ENCODE measurements around the gene CAPN3.

CAPN3 gene

GRCh38 chr15:42349186-42349585 lies 10.1 kb upstream of the CAPN3 start:
- intact Hi-C loops (cut with DNase I; ENCODE audit: low total_unique reads): no loop called here
- H3K27ac ChIP-seq: no peak overlapping the region
- H3K36me3 ChIP-seq: peaks cover 29 to 94% (median 52%) of the 10 kb centered on the region in 3 donors
- no peaks in the 10 kb centered on the region for H3K9me3 ChIP-seq
- no peak for DNase-seq
- no peak overlapping the region for H3K4me3 ChIP-seq
- no peaks in the 10 kb centered on the region for H3K4me1 ChIP-seq
- TF ChIP-seq CTCF (IDR thresholded peaks at IDR 0.05): no peak
- H3K27me3 ChIP-seq: no peaks in the 10 kb centered on the region

- Histone ChIP-seq H3K4me3 (no peak overlapping the region), H3K27me3 (no peaks in the 10 kb centered on the region), H3K27ac (no peak overlapping the region), H3K36me3 (peaks cover 30 to 98% (median 54%) of the 10 kb centered on the region in 3 donors), H3K4me1 (no peaks in the 10 kb centered on the region), H3K9me3 (no peaks in the 10 kb centered on the region)
- no peak for TF ChIP-seq CTCF (IDR thresholded peaks at IDR 0.05)
- intact Hi-C loops (cut with DNase I; ENCODE audit: low total_unique reads): no loop called here
- no peak for DNase-seq
These were observed 6.9 kb upstream of the CAPN3 start for GRCh38 chr15:42352401-42352800.

GRCh38 chr15:42353061-42353460 lies 6.2 kb upstream of the CAPN3 start:
- Histone ChIP-seq H3K27me3 (no peaks in the 10 kb centered on the region), H3K27ac (no peak overlapping the region), H3K9me3 (no peaks in the 10 kb centered on the region), H3K4me3 (no peak overlapping the region), H3K4me1 (no peaks in the 10 kb centered on the region), H3K36me3 (peaks cover 30 to 98% (median 54%) of the 10 kb centered on the region in 3 donors)
- DNase-seq: no peak
- intact Hi-C loops (cut with DNase I; ENCODE audit: low total_unique reads): no loop called here
- no peak for TF ChIP-seq CTCF (IDR thresholded peaks at IDR 0.05)

- Histone ChIP-seq H3K27ac (no peak overlapping the region), H3K36me3 (peaks cover 28 to 93% (median 47%) of the 10 kb centered on the region in 3 donors), H3K27me3 (no peaks in the 10 kb centered on the region), H3K4me3 (no peak overlapping the region), H3K4me1 (no peaks in the 10 kb centered on the region), H3K9me3 (no peaks in the 10 kb centered on the region)
- intact Hi-C loops (cut with DNase I; ENCODE audit: low total_unique reads): no loop called here
- TF ChIP-seq CTCF (IDR thresholded peaks at IDR 0.05): no peak
- no peak for DNase-seq
These were observed 4.5 kb upstream of the CAPN3 start for GRCh38 chr15:42354824-42355223.

- no peak overlapping the region for H3K27ac ChIP-seq
- peaks cover 31 to 93% (median 46%) of the 10 kb centered on the region in 3 donors for H3K36me3 ChIP-seq
- H3K4me3 ChIP-seq: no peak overlapping the region
- no peak for DNase-seq
- no peaks in the 10 kb centered on the region for H3K9me3 ChIP-seq
- no peaks in the 10 kb centered on the region for H3K4me1 ChIP-seq
- TF ChIP-seq CTCF (IDR thresholded peaks at IDR 0.05): no peak
- intact Hi-C loops (cut with DNase I; ENCODE audit: low total_unique reads): no loop called here
- H3K27me3 ChIP-seq: no peaks in the 10 kb centered on the region
These were observed 4.0 kb upstream of the CAPN3 start for GRCh38 chr15:42355291-42355690.

- intact Hi-C loops (cut with DNase I; ENCODE audit: low total_unique reads): no loop called here
- no peak overlapping the region for H3K27ac ChIP-seq
- H3K27me3 ChIP-seq: no peaks in the 10 kb centered on the region
- H3K4me1 ChIP-seq: no peaks in the 10 kb centered on the region
- H3K36me3 ChIP-seq: peaks cover 30 to 88% (median 31%) of the 10 kb centered on the region in 3 donors
- no peak for DNase-seq
- H3K9me3 ChIP-seq: no peaks in the 10 kb centered on the region
- TF ChIP-seq CTCF (IDR thresholded peaks at IDR 0.05): no peak
- no peak overlapping the region for H3K4me3 ChIP-seq
These were observed 2.5 kb upstream of the CAPN3 start for GRCh38 chr15:42356851-42357250.

Data from tibial artery (tissue), 4 donors.